Measurements from ENCODE around the gene CACNG8.

The CACNG8 gene

DNA sequence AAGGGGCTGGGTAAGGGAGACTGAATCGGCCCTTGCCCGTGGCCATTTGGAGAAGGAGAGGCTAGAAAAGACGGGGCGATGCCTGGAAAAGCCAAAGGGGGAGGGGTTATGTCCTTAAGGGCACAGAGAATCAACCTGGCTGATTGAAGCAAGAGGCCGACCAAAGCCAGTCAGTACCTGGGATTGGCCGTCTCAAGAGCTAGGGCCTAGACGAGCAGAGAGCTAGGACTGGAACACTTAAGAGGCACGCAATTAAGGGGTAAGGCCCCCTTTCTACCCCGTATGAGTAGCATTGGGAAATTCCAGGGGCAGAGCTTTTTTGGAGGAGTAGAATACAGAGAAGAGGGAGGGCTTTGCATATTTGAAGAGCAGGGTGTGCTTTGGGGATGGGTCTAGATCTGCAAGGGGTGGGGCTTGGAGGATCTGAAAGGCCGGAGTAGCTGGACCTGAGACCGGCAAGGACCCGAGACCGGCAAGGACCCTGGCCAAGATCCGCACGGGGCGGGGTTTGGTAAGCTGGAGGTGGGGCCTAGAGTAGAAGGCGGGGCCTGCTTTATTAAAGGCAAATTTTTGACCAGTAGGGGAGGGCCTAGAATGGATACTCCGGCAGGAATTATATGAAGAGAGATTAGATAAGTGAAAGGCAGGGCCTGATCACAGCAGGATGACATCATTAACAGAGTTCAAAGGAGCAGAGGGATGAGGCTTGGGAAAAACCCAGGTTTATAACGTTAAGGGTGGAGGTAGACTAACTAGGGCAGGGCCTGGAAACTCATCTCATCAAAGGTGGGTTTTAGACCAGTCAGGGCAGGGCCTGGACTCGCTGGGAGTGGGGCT, 18.0 kb downstream of the CACNG8 start:
- no peak overlapping the region for H3K27ac Mint-ChIP-seq
- H3K4me3 Mint-ChIP-seq: peak overlapping the region; percentile 77 to 79
- ATAC-seq: peak; percentile 4
- peaks cover 61% of the 10 kb centered on the region for H3K27me3 Mint-ChIP-seq
- H3K4me1 Mint-ChIP-seq: peaks cover 42% of the 10 kb centered on the region
- DNase-seq: no peak
- peaks cover 11 to 13% of the 10 kb centered on the region in 2 donors for H3K9me3 Mint-ChIP-seq

DNA sequence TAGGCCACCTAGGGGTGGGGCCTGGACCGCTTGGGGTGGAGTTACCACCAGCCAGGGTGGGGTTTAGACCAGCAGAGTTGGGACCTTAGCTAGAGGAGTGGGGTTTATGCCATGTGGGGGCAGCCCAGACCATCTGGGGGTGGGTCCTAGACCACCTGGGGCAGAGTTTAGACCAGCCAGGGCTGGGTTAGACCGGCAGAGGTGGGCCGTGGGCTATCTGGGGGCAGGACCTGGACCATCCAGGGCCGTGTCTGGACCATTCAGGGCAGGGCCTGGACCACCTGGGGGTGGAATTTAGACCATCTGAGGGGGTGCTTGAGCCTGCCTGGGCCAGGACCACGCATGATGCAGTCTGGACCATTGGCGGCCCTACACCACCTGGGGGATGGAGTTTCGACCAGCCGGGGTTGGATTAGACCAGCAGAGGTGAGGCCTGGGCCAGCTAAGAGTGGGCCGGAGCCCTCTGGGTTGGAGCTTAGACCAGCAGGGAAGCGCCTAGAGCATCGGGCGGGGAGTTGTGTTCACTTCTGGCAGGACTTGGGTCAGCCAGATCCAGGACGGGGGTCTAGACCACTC, 18.7 kb downstream of the CACNG8 start:
- no peak for ATAC-seq
- Mint-ChIP-seq H3K27ac (no peak overlapping the region), H3K4me3 (peak overlapping the region; percentile 32 to 54), H3K27me3 (peaks cover 53% of the 10 kb centered on the region), H3K4me1 (peaks cover 42% of the 10 kb centered on the region), H3K9me3 (peaks cover 11 to 13% of the 10 kb centered on the region in 2 donors)
- no peak for DNase-seq

DNA sequence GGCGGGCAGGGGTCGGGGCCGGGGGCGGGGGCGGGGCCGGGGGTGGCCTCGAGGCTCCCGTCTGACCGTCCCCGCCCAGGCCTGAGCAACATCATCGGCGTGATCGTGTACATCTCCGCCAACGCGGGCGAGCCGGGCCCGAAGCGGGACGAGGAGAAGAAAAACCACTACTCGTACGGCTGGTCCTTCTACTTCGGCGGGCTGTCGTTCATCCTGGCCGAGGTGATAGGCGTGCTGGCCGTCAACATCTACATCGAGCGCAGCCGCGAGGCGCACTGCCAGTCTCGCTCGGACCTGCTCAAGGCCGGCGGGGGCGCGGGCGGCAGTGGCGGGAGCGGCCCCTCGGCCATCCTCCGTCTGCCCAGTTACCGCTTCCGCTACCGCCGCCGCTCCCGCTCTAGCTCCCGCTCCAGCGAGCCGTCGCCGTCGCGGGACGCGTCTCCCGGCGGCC, 19.3 kb downstream of the CACNG8 start:
- Mint-ChIP-seq H3K27ac (no peak overlapping the region), H3K27me3 (peaks cover 48% of the 10 kb centered on the region), H3K4me1 (peaks cover 42% of the 10 kb centered on the region), H3K4me3 (peak overlapping the region in 1 of 2 donors; percentile 14), H3K9me3 (peaks cover 11 to 13% of the 10 kb centered on the region in 2 donors)
- DNase-seq (no peak), ATAC-seq (no peak)

DNA sequence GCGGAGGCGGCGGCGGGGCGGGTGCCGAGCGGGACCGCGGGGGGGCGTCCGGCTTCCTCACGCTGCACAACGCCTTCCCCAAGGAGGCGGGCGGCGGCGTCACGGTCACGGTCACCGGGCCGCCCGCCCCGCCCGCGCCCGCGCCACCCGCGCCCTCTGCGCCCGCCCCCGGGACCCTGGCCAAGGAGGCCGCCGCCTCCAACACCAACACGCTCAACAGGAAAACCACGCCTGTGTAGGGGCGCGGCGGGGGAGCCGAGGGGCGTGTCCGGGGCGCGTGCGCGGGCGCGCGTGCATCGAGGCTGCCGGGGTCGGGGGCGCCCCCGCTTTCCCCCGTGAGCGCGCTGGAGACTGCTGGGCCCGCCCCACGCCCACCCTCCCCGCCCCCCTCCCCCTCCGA, 19.9 kb downstream of the CACNG8 start:
- Mint-ChIP-seq H3K9me3 (peaks cover 11 to 13% of the 10 kb centered on the region in 2 donors), H3K27me3 (peaks cover 43% of the 10 kb centered on the region), H3K4me1 (peaks cover 41% of the 10 kb centered on the region), H3K4me3 (no peak overlapping the region), H3K27ac (no peak overlapping the region)
- ATAC-seq: no peak
- no peak for DNase-seq

DNA sequence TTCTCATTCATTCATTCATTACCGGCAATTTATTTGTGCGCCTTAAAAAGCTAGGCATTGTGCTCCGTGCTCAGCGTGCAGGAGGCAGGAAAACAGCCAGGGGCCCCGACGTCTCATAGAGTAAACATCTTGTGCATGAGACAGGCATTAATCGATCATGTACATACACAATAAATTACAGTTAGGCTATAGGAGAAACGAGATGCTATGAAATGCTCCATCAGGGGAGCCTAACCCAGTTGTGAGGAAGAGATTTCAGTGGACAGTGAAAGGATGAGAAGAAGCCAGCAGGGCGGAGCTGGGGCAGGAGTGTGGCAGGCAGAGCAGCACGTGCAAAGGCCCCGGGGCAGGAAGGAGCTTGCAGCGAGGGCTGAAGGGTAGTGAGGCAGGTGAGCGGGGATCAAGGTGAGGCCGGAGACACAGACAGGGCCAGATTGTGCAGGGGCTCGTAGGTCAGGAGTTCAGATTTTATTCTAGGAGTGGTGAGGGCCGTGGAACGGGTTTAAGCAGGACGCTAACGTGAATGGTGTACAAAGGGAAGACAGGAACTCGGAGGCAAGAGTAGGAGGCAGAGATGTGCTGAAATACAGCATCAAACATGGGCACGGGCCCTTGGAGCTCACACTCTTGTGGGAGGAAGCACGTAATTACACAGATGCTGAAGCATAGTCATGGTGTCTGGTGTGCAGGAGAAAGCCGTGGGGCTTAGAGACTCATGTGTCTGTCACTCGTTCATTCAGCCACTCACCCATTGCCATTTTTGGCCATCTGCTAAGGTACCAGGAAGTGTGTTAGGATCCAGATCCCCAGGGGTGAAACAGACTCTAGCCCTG, 20.9 kb downstream of the CACNG8 start:
- Mint-ChIP-seq H3K9me3 (peaks cover 11 to 13% of the 10 kb centered on the region in 2 donors), H3K4me1 (peaks cover 30% of the 10 kb centered on the region), H3K4me3 (no peak overlapping the region), H3K27ac (no peak overlapping the region), H3K27me3 (peaks cover 32% of the 10 kb centered on the region)
- ATAC-seq: no peak
- no peak for DNase-seq

DNA sequence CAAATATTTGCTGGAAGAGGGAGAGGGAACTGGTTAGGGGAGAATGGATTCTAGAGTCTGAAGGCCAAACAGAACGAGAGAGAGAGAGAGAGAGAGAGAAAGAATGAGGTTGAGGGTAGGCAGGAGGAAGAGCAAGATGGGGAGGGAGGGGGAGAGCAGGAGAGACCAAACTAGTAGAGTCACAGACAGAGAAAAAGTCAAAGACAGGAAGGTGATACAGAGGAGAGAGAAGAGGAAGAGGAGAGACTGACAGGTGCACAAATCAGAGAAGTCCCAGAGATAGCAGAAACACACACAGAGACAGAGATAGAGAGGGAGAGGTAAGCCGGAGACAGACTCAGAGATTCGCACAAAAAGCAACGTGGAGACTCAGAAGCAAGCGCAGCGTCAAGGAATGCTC, 23.1 kb downstream of the CACNG8 start:
- Mint-ChIP-seq H3K27ac (no peak overlapping the region), H3K27me3 (peaks cover 24% of the 10 kb centered on the region), H3K4me1 (peaks cover 9% of the 10 kb centered on the region), H3K9me3 (peaks cover 4% of the 10 kb centered on the region in 2 donors), H3K4me3 (no peak overlapping the region)
- no peak for ATAC-seq
- DNase-seq: no peak

DNA sequence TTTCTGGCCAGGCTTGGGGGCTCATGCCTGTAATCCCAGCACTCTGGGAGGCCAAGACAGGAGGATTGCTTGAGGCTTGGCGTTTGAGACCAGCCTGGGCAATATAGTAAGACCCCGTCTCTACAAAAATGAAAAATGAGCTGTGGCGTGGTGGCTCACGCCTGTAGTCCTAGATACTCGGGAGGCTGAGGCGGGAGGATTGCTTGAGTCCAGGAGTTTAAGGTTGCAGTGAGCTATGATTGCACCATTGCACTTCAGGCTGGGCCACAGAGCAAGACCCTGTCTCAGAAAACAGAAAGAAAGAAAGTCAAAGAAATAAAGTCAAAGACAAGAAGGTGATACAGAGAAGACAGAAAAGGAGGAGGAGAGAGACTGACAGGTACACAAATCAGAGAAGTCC, 26.2 kb downstream of the CACNG8 start:
- ATAC-seq (no peak), DNase-seq (no peak)
- Mint-ChIP-seq H3K27me3 (peaks cover 35% of the 10 kb centered on the region), H3K27ac (no peak overlapping the region), H3K4me1 (peaks cover 7% of the 10 kb centered on the region), H3K9me3 (no peaks in the 10 kb centered on the region), H3K4me3 (no peak overlapping the region)

DNA sequence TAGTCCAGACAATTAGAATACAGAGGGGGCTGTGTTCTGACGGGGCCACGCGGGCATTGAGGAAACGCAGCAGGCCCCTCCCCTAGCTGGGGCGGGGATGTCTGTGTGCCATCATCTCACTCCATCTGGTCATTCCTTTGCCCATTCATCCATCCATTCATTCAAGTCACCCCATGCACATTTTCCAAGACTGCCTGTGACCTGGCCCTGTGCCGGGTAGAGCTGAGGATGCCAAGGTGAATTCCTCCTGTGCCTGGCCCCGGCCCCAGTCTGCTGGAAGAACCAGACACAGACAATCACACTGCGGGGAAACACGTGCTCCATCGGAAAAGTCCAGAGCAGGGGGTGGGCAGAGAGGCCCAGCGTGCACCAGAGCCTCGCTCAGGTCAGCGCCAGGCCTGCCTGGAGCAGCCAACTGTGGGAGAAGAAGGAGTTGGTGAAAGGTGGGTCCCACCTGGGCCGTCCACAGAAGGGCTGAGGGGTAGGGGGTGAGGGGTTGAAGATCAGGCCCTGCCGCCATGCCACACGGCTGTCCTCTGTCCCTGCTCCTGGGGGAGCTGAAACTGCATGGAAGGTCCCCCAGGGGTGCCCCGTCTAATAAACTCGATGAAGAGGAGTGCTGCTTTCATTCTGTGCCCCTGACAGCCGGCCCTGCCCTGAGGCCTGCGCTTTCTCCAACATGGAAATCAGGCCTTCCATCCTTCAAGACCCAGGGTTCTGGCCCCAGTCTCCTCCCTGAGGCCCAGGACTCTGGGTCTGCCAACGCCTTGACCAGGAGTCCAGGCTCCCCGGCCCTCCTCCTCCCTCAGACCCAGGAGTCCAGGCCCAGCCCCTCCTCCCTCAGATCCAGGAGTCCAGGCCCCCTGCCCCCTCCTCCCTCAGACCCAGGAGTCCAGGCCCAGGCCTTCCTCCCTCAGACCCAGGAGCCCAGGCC, 27.1 kb downstream of the CACNG8 start:
- Mint-ChIP-seq H3K4me1 (peaks cover 7% of the 10 kb centered on the region), H3K9me3 (no peaks in the 10 kb centered on the region), H3K27ac (no peak overlapping the region), H3K27me3 (peaks cover 44% of the 10 kb centered on the region), H3K4me3 (no peak overlapping the region)
- peak; percentile 13 for ATAC-seq
- no peak for DNase-seq

DNA sequence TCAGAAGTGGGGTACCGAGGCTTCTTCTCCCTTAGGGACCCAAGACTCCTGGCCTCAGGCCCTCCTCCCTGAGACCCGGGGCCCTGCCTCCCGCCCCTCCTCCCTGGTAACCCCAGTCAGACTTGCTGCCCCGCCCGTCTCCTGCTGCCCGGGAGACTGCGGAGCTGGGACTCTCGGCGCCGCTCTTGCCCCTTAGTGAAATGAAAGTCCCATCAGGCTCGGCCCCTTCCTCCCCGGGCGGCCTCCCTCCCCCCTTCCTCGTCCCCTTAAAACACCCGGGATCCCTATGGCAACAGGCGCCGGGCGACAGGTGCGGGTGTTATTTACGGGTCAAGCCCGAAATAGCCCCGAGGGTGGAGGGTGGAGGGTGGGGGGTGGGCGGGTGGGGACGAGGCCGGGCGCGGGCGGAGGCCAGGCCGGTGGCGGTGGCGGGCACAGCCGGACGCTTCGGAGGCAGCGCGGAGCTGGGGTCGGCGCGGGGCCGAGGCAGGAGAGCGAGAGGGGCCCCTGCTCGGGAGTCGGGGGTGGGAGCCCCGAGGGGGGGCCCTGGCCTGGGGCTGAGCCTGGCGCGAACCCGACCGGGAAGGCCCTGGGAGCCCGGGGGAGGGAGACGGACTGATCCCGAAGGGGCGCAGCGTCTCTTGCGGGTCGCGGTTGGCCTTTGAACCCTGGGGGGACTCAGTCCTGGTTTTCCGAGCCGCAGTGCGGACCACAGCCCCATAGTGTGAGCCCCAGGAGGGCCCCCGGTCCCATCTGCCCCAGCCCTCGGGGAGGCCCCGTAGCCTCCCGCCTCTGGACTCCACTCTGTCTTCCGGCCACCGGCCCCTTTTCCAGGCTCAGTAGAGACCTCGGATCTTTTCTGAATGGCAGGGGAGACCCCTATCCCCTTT, 28.7 kb downstream of the CACNG8 start, which contains the start of gene CACNG6:
Gene CACNG6, plus strand, starts transcription at position 414 of the 890 bp plus-strand sequence. CDS start 1,241 bp downstream, outside the sequence.
- no peaks in the 10 kb centered on the region for H3K9me3 Mint-ChIP-seq
- no peak for DNase-seq
- H3K27me3 Mint-ChIP-seq: peaks cover 60% of the 10 kb centered on the region
- ATAC-seq: peak; percentile 40
- H3K27ac Mint-ChIP-seq: no peak within 1 kb of the TSS
- H3K4me3 Mint-ChIP-seq: peak within 1 kb of the TSS; percentile 57 to 63
- H3K4me1 Mint-ChIP-seq: peaks cover 7% of the 10 kb centered on the region

DNA sequence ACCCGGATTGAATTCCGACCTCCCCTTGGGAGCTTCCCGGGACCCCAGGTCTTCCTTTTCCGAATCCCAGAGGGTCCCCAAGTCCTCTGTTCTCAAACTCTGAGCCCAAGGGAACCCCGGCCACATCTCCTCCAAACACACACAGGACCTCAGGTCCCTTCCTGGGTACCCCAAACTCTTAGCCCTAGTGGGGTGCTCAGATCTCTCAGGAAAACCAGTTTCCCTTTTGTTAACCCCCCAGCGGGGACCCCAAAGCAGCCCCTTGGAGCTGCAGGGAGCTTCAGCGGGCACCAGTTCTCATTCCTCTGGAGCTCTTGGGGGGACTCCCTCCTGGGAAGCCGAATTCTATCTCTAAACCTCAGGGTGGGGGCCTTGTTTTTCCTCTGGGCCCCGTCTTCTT, 29.5 kb downstream of the CACNG8 start:
- DNase-seq (no peak), ATAC-seq (no peak)
- no peaks in the 10 kb centered on the region for H3K9me3 Mint-ChIP-seq
- H3K27me3 Mint-ChIP-seq: peaks cover 62% of the 10 kb centered on the region
- H3K4me1 Mint-ChIP-seq: peaks cover 7% of the 10 kb centered on the region
- H3K27ac Mint-ChIP-seq: no peak overlapping the region
- peak overlapping the region; percentile 57 to 63 for H3K4me3 Mint-ChIP-seq

DNA sequence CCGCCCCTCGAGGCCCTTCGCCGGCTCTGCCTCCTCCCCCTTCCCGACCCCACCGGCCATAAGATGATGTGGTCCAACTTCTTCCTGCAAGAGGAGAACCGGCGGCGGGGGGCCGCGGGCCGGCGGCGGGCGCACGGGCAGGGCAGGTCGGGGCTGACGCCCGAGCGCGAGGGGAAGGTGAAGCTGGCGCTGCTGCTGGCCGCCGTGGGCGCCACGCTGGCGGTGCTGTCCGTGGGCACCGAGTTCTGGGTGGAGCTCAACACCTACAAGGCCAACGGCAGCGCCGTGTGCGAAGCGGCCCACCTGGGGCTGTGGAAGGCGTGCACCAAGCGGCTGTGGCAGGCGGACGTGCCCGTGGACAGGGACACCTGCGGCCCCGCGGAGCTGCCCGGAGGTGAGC, 30.1 kb downstream of the CACNG8 start:
- Mint-ChIP-seq H3K27ac (no peak overlapping the region), H3K9me3 (no peaks in the 10 kb centered on the region), H3K4me1 (peaks cover 7% of the 10 kb centered on the region), H3K4me3 (no peak overlapping the region), H3K27me3 (peaks cover 68% of the 10 kb centered on the region)
- ATAC-seq (no peak), DNase-seq (no peak)

DNA sequence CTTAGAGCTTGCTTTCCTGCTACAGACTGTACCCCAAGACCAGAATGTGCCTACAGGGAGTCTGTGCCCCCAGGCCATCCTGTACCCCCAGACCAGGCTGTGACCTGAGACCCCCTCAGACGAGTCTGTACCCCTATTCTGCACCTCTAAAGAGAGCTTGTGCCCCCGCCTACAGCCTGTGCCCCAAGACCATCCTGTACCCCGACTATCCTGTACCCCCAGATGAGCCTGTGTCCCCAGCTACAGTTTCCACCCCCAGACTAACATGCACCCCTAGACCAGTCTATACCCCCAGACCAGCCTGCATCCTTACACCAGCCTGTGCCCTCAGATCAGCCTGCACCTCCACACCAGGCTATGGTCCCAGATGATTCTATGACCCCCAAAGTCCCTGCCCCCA, 30.7 kb downstream of the CACNG8 start:
- Mint-ChIP-seq H3K4me3 (no peak overlapping the region), H3K27ac (no peak overlapping the region), H3K4me1 (peaks cover 7% of the 10 kb centered on the region), H3K27me3 (peaks cover 70% of the 10 kb centered on the region), H3K9me3 (no peaks in the 10 kb centered on the region)
- no peak for DNase-seq
- no peak for ATAC-seq

DNA sequence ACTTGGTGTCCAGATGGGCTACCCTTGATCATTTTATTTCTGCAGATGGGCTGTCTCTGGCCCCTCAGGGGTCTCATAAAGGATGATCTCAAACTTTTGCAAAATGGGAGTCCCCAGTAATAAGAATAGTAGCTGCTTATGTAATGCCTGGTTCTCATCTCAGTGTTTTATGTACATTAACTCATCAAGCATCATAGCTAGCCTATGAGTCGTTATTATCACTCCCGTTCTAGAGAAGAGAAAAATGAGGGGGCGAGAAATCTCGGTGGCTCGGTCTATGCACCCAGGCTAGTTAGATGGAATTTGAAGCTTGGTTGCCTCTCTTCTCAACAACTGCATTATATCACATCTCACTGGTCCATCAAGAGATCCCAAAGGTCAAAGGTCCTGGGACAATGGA, 32.1 kb downstream of the CACNG8 start:
- no peak for DNase-seq
- peaks cover 7% of the 10 kb centered on the region for H3K4me1 Mint-ChIP-seq
- H3K9me3 Mint-ChIP-seq: no peaks in the 10 kb centered on the region

DNA sequence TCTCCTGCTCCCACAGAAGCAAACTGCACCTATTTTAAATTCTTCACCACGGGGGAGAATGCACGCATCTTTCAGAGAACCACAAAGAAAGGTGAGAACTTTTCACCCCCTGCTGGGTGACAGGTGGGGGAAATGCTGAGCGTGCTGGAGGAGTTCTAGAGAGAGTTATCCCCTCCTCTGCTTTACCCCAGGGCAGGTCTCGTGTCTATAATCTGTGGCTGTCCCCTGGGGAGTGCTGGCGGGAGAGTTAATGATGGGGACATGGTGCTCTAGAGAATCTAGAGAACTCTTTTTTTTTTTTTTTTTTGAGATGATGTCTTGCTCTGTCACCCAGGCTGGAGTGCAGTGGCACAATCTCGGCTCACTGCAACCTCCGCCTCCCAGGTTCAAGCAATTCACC, 35.5 kb downstream of the CACNG8 start:
- no peak for DNase-seq
- H3K4me3 Mint-ChIP-seq: no peak overlapping the region
- no peak overlapping the region for H3K27ac Mint-ChIP-seq
- H3K27me3 Mint-ChIP-seq: peaks cover 78% of the 10 kb centered on the region
- ATAC-seq: no peak
- H3K9me3 Mint-ChIP-seq: no peaks in the 10 kb centered on the region
- no peaks in the 10 kb centered on the region for H3K4me1 Mint-ChIP-seq

More for the DNA sequence above, 32.1 kb downstream of the CACNG8 start:
- no peak for ATAC-seq
- Mint-ChIP-seq H3K27ac (no peak overlapping the region), H3K27me3 (peaks cover 72% of the 10 kb centered on the region), H3K4me3 (no peak overlapping the region)
